Hematopoietic multipotent progenitor cell treated with erythropoietin and hydrocortisone succinate and interleukin-3 and kit ligand, for 15 days (in vitro differentiated cells): ENCODE results near the gene RFX4.

Experiments used
- DNase-seq: peaks from one replicate; pipeline ENCODE4 v3.0.0-alpha.2; 2015; ENCODE audit warnings: low spot score

Gene RFX4

DNA sequence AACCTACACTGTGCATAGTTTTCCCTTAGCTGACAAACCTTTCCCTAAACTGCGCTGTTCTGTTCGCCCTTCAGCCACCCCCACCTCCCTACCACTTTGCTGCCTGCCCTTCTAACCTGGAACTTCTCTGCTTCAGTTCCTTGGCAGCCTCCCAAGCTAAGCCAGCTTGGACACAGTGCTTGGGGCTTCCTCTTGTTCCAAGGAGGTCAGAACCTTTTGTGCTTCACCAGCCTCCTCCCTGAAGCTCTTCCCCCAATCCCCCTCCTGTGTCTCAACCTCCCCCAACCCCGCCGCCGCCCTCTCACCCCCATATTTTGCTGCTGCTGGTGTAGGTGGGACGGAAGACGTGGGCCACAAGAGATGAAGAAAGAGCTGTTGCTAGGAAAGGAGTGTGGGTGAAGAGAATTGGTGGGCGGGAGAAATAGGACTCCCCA is 183.6 kb downstream of the RFX4 start:
- no peak for DNase-seq

DNA sequence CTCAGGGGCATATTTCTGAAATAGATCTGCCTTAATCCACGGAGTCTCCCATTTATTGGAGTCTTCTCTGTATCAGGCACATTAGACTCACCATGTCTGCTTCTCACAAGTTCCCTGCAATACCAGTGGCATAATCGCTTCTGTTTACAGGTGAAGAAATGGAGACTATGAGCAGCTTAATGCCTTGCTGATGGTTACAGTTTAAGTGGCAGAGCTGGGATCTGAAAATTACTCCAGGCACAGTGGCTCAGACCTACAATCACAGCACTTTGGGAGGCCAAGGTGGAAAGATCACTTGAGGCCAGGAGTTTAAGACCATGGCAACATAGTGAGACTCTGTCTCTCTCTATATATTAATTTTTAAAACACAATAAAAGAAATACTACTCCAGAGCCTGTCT is 184.4 kb downstream of the RFX4 start:
- no peak for DNase-seq

DNA sequence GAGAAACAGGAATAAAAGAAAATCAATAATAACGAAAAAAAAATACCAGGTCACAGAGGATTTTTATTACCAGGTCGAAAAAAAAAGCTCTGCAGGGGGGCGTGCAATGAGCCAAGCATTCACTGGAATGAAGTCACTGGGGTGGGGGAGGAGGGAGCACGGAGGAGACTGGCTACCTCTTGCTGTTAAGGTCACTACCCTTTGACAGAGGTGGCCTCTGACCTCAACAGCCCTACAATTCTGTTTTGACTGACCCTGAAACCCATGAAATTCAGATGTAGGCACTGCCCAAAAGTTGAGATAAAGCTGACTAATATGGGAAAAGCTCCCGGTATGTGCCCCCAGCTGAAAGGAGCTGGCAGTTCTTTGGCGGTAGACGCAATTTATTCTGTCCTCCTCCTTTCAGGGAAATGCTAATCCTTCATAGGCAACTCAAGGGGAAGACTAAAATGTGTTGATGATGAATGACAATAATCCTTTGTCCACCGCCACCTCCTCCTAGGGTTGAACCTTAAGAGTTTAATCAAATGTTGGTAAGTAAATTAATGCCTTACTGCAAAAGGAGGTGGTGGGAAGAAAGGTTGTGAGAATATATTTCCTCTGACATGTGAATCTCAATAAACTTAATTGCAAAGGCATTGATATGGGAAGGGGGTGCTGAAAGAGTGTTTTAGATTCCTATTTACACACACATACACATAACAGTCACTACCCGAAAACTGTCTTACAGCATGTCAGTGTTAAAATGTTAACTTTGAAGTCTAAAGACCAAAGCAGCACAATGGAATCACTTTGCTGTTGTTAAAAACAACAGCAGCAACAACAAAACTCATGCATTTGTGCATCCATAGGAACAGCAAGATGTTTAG is 185.4 kb downstream of the RFX4 start:
- no peak for DNase-seq

DNA sequence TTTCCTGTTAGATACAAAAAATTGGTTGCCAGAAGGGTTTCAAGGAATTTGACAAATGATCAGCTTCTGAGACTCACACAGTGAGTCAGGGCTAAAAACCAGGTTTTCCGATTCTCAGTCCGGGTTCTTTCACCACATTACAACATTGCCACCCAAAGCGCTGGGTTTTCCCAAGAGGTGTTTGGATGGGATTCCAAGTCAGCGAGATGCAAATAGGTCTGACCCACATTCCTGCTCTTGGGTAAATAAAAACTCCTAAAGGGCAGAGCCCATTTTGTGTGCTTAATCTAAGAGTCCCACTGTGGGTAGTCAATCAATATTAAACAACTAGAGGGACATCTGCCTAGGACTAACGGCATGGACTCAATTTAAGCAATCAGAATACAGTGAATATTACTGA is 186.3 kb downstream of the RFX4 start:
- no peak for DNase-seq

DNA sequence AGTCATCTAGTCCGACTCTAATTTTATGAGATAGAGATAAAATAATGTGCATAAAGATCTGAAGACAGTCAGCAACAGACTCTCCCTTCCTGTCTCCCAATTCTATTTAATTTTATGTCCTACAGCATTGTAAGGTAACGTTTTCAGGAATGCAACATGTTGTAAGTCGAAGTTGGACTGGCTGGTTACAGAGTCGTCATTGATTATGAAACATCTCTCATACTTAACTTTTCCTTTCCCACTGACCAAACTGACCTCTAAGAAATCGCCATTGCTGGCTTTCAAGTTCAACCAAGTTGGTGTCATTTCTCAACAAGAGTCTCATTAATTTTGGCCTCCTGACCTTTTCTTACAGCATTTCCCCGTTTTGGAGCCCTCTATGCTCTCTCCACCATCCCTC is 186.7 kb downstream of the RFX4 start:
- no peak for DNase-seq

DNA sequence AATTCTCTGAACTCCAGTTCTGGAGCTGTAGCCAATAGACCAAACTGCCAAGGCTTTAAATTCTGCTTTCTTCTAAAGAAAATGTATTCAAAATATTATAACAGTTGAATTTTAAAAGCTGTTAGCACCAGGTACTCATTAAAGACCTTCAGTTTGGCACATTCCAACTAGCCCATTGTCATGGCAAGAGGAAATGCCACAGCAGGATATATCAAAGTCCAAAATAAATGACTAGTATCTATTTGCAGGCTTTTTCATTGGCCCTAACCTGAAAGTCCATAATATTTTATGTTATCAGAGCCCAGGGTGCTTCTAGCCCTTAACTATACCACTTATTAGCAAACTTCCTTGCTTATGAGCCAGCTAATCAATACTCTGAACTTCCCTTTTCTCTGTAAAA is 188.6 kb downstream of the RFX4 start:
- DNase-seq = no peak

DNA sequence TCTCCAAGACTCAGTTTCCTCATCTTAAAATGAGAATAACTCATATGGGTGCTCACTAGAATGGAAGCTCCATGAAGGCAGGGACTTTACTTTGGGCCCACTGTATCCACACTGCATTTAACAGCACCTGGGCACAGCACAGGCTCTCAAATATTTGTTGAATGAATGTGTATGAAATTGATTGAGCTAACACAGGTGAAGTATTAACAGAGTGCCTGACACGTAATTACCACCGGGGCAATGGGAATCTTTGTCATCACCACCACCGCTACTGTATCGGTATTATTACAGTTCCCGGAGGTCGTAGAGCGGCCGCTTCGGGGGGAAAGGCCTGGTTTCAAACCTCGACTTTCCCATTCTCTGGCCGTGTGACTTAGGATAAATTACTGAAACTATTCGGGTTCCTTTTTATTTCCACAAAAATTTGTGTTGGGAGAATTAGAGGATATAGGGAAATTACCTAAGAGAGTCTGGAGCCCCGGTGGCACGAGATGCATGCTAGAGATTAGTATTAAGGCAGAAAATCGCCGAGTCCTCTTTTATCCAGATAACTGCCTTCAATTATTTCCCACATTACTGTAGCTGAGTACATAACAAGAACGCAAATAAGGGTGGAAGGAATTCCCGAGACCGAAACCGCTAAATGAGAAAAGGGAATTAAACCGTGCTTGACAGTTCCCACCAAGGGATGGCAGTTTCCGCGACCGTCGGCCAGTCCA is 190.6 kb downstream of the RFX4 start:
- DNase-seq = no peak

DNA sequence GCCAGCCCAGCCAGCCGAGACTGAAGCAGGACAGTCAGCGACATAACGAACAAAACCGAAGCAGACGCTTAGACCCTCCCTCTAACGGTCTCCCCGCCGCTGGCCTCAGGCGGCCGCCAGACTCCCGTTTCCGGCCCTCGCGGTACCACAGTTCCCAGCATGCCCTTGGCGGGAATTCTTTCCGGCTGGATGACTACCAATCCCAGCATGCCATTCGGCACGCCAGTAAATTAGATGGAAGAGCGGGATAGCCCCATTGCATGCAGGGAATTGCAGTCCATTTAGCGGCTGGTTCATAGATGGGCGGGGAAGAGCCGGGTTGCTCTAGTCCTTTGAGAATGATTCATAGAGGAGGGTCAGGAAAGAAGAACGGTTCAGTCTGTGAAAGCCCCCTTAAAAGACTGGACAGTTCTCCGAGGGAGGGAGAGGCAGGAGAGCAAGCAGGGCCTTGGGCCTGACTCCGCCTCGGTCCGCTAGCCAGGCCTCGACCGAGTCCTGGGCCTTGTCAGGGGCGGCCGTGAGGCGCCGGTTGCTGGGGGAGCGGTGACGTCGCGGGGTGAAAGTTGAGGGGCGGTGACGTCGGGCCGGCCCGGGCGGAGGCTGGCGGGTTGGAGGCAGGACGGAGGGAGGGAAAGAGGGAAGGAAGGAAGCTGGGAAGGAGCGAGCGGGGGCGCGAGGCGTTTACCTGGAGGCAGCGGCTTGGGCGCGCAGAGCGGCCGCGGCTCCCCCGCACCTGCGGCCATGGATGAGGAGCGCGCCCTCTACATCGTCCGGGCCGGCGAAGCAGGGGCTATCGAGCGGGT is 191.4 kb downstream of the RFX4 start, which contains the start of gene RIC8B:
RIC8B (plus strand) TSS at position 678 of the 803 bp plus-strand sequence; CDS start at position 742, 64 bp downstream.
- DNase-seq = peak; percentile 94

DNA sequence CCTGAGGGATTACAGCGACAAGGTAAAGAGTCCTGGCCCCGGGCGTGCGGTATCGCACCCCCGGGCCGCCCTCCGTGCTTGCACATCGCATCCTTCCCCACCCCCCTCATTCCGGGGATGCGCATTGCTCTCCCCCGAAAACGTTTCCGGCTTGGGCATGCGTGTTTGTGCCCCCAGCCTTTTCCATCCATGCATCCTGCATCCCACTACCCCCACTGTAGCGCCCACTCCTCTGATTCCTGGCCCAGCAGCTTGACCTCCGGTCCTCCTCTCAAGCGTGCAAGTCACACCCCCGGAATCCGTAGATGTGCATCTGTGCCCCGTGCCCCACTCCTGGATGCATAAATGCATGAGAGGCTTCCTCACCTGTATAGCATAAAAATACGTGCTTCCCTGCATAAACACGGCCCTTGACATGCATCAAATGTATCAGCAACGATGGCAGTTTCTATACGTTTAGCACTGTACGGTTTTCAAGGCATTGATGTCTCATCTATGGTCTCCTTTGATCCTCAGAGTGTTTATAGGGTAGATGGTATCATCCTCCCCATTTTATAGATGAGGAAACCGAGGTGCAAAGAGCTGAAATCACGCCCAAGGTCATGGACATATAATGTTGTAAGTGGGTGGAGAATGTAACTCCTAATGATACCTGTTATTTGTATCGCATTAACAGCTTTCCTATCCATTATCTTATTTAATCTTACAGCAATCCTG is 192.2 kb downstream of the RFX4 start:
- no peak for DNase-seq

DNA sequence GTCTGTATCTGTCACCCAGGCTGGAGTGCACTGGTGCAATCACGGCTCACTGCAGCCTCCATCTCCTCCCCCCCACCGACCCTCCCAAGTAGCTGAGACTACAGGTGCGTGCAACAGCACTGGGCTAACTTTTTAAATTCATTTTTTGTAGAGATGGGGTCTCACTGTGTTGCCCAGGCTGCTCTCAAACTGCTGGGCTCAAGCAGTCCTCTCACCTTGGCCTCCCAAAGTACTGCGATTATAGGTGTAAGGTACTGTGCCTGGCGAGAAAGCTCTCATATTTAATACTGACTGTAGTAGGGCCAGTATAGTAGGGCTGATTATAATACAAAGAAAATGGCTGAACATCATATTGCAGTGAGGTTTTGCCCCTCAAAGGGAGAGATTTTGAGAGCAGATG is 194.1 kb downstream of the RFX4 start:
- DNase-seq = no peak

DNA sequence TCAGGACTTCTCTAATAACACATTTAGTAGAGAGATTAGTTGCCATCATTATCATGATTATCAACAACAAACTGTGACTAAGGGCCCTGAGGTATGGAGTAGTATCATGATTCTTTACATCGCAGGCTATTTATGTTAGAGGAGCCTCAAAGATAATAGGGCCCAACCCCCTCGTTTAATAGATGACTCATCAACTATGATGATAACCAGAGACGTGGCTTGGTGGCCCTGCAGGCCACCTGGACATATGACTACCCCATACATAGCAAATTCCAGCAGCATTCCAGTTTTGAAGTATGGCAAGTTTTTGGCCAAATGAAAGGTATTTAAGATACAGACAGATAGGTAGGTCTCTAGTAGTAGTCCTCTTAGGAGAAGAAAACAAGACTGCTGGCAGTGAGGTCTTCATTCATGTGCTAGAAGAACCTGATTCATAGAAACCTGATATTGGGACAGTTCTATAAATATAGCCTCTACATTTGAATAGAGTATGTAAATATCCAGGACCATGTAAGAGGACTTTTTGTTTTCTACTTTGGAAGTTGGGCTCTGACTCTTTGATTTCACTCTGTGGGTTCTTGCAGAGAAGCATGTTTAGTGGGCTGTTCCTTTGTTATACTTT is 197.3 kb downstream of the RFX4 start:
- DNase-seq = peak; percentile 12

DNA sequence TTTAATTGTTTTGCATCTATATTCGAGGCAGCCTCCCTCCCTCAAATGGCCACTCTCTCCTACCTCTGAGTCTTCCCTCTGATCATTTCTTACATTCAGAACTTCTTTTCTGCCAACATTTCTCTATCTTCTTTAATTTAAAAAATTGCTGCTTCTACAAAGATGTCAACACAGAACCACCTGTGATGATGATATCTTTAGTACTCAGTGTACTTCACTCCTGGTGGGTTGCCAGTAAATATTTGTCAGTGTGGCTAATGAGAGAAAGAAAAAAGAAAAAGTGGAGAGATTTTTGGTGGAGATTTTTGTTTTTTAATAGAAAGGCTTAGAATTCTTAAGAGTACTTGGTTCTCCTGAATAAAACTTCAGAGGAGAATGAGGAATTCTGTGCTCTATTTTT is 199.8 kb downstream of the RFX4 start:
- DNase-seq = no peak

DNA sequence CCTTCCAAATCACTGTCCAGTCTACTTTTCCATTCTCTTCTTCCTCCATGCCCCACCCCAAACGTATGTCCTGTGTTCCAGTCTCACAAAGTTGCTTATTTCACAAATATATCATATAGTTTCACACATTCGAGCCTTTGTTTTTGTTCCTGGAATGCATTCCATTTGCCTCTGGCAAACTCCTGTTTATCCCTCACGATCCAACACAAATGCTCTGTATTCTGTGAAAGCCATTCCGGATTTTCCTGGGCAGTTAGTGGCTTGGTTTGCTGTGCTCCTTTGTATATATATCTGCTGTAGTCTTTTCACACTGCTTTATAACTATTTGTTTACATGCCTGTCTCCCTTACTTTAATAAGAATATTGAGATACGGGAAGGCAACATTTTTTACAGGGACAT is 200.7 kb downstream of the RFX4 start:
- DNase-seq = no peak

DNA sequence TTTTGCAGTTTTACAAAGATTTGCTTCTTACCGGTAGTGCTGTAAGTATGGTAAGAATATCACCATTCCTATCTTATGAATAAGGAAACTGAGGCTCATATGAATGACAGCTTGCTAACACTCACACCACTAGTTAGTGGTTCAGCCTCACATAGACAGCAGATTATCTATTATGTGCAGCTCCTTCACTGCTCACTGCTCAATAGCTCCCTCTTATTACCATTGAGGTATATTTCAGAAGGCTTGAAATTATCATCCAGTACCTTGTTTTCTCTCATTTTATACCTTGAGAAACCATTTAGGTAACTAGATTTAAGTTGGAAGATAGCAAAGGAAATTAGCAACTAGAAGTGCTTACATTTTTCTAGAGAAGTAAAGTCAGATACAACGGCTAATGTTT is 207.2 kb downstream of the RFX4 start:
- DNase-seq = no peak

DNA sequence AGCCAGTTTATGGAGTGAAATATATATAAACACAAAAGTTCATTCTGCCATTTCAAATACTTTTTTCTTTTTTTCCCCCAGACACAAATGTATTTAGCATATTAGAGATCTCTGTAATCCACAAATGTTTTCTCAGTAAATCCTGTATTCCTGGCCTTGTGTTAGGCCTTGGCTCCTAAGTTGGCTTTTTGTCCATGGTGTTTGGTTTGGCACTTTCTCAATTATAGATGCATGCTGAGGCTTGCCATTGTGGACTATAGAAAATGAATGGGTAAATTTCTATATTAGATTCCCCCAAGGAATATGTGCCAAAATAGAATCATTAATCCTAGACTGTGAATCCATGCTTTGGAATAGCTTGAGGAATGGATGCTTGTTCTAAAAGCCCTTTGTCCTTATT is 208.7 kb downstream of the RFX4 start:
- DNase-seq = no peak

DNA sequence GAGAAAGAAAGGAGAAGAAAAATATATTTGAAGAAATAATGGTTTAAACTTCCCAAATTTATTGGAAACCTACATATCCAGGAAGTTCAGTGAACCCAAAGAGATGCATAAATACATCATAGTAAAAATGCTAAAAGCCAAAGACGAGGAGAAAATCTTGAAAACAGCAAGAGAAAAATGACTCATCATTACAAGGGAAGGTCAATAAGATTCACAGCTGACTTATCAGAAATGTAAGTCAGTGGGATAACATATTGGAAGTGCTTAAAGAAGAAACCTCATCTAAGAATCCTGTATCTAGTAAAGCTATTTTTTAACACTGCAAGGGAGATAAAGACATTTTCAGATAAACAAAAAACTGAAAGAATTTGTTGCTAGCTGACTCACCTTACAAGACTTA is 211.6 kb downstream of the RFX4 start:
- DNase-seq = no peak

DNA sequence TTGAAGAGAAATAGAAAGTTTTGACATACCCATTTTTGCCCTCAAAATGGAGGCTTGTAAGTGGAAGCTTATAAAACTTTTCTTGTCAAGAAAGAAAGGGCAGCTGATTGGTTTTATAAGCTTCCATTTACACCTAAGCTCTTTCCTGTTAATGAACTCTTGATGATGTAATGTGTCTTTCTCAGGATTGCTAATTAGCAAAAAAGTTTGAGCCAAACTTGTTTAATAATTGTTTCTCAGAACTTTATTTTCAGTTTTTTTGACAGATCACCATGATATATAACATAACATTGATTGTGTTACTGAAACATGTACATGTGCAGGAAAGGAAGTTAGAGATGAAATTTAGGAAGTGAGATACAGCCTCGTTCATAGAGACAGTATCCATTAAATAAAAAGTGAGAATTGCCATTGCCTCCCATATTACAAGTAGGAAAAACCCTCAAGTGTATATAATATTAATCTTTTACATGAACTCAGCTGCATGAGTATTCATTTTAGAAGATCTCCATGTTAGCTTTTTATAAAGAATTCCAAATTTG is 218.4 kb downstream of the RFX4 start:
- DNase-seq = no peak

DNA sequence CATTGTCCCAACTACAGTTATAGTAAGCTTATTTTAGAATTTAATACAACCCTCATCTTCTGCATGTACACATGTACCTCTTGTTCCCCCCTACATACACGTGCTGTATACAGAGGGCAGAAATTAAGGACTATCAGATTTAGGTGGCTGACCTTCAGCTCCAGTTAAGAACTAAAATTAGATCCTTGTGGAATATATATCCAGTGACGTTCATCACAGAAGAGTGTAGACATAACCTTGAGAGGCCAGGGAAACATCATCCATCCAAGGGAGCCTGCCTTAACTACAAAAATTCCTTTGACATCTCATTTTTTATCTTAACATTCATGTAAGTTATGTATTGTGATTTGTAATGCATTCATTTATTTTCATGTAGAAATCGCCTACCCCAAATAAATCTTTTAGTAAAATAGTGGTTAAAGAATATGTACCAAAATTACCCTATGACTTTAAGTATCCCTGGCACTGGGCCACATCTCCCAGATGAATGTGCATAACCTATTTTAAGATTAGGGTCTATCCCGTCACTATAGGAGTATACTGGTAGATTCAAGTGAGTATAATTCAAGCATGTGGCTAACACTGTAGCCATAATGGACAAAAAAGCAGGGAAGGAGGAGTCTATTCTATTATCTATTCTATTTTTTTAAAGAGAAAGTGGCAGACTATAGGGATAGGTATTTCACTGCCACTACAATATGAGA is 219.2 kb downstream of the RFX4 start:
- DNase-seq = no peak

DNA sequence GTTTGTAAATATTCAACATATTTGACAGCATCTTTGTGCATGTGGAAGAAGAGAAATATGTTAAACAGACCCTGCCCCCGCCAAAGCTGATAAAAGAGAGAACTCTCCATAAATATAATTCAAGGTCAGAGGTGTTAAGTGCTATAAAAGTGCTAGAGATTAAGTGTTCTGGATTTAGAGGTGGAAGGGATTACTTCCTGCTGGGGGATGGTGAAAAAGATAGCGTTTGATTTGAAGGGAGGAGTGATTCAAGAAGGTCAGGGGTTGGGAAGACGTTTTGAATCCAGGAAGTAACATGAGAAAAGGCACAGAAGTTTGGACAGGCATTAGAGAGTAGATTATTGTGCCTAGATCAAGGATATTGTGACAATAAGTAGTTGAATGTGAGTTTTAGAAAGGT is 221.9 kb downstream of the RFX4 start:
- no peak for DNase-seq
